ENCODE data around the gene TMEM109. TPM values are rescaled to one million over a fixed set of nuclear protein-coding genes. Genes with fewer than 3 reads are reported as not detected.

The TMEM109 gene
- total and polyA plus RNA-seq, 9 of the 15 experiments (the other 6 are each of a cell fraction or from before 2014, with no cell fraction given) = 9.2 to 71.3 (median 30.5) TPM

DNA sequence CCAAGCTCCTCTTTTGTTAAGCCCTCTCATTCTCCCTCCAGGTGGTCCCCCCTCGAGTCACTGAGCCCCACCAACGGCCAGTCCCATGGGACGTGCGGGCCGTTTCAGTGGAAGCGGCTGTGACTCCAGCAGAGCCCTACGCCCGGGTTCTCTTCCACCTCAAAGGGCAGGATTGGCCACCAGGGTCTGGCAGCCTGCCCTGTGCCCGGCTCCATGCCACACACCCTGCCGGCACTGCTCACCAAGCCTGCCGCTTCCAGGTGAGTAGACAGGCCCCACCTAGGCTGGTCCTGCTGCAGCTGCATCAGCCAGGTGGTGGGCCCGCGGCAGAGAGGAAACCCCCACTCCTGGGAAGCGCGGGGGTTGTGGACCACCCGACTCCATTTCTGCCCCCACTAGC, 13.6 kb downstream of the TMEM109 start (continued):
- TF ChIP-seq, protein P1, sequence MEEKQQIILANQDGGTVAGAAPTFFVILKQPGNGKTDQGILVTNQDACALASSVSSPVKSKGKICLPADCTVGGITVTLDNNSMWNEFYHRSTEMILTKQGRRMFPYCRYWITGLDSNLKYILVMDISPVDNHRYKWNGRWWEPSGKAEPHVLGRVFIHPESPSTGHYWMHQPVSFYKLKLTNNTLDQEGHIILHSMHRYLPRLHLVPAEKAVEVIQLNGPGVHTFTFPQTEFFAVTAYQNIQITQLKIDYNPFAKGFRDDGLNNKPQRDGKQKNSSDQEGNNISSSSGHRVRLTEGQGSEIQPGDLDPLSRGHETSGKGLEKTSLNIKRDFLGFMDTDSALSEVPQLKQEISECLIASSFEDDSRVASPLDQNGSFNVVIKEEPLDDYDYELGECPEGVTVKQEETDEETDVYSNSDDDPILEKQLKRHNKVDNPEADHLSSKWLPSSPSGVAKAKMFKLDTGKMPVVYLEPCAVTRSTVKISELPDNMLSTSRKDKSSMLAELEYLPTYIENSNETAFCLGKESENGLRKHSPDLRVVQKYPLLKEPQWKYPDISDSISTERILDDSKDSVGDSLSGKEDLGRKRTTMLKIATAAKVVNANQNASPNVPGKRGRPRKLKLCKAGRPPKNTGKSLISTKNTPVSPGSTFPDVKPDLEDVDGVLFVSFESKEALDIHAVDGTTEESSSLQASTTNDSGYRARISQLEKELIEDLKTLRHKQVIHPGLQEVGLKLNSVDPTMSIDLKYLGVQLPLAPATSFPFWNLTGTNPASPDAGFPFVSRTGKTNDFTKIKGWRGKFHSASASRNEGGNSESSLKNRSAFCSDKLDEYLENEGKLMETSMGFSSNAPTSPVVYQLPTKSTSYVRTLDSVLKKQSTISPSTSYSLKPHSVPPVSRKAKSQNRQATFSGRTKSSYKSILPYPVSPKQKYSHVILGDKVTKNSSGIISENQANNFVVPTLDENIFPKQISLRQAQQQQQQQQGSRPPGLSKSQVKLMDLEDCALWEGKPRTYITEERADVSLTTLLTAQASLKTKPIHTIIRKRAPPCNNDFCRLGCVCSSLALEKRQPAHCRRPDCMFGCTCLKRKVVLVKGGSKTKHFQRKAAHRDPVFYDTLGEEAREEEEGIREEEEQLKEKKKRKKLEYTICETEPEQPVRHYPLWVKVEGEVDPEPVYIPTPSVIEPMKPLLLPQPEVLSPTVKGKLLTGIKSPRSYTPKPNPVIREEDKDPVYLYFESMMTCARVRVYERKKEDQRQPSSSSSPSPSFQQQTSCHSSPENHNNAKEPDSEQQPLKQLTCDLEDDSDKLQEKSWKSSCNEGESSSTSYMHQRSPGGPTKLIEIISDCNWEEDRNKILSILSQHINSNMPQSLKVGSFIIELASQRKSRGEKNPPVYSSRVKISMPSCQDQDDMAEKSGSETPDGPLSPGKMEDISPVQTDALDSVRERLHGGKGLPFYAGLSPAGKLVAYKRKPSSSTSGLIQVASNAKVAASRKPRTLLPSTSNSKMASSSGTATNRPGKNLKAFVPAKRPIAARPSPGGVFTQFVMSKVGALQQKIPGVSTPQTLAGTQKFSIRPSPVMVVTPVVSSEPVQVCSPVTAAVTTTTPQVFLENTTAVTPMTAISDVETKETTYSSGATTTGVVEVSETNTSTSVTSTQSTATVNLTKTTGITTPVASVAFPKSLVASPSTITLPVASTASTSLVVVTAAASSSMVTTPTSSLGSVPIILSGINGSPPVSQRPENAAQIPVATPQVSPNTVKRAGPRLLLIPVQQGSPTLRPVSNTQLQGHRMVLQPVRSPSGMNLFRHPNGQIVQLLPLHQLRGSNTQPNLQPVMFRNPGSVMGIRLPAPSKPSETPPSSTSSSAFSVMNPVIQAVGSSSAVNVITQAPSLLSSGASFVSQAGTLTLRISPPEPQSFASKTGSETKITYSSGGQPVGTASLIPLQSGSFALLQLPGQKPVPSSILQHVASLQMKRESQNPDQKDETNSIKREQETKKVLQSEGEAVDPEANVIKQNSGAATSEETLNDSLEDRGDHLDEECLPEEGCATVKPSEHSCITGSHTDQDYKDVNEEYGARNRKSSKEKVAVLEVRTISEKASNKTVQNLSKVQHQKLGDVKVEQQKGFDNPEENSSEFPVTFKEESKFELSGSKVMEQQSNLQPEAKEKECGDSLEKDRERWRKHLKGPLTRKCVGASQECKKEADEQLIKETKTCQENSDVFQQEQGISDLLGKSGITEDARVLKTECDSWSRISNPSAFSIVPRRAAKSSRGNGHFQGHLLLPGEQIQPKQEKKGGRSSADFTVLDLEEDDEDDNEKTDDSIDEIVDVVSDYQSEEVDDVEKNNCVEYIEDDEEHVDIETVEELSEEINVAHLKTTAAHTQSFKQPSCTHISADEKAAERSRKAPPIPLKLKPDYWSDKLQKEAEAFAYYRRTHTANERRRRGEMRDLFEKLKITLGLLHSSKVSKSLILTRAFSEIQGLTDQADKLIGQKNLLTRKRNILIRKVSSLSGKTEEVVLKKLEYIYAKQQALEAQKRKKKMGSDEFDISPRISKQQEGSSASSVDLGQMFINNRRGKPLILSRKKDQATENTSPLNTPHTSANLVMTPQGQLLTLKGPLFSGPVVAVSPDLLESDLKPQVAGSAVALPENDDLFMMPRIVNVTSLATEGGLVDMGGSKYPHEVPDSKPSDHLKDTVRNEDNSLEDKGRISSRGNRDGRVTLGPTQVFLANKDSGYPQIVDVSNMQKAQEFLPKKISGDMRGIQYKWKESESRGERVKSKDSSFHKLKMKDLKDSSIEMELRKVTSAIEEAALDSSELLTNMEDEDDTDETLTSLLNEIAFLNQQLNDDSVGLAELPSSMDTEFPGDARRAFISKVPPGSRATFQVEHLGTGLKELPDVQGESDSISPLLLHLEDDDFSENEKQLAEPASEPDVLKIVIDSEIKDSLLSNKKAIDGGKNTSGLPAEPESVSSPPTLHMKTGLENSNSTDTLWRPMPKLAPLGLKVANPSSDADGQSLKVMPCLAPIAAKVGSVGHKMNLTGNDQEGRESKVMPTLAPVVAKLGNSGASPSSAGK (IDR thresholded peaks at IDR 0.05) = no peak
- no peak for TF ChIP-seq CBFA2T3 (IDR thresholded peaks at IDR 0.05)
- TF ChIP-seq BACH1 (tag; IDR thresholded peaks at IDR 0.05) = no peak
- TF ChIP-seq TAF1 (IDR thresholded peaks at IDR 0.05; ENCODE audit: control insufficient read depth, extremely low read depth, insufficient read depth, low read length, severe bottlenecking) = no peak

Measured in K562 (cell line).